Prostate gland (tissue), 2 donors: ENCODE measurements around the gene ADRM1.

Experiments
- POLR2A ChIP-seq: fragments of 450-650 bp; IDR thresholded peaks from one replicate; pipeline ENCODE4 v1.6.1; 2016; ENCODE audit warnings: antibody characterized with exemption, mild to moderate bottlenecking
- TF ChIP-seq, protein P1 (sequence below), 4 experiments: fragments of 200-600 bp in 2 of 4; fragments of 450-650 bp in 2 of 4; sonication (generic) in 2 of 4; IDR thresholded peaks; 1 replicate in 3 of 4; 2 replicates in 1 of 4; pipeline ENCODE4 v1.5.1; 2016 to 2019; ENCODE audit warnings: antibody characterized with exemption in 4 of 4, mild to moderate bottlenecking in 2 of 4, moderate library complexity in 2 of 4

DNA sequence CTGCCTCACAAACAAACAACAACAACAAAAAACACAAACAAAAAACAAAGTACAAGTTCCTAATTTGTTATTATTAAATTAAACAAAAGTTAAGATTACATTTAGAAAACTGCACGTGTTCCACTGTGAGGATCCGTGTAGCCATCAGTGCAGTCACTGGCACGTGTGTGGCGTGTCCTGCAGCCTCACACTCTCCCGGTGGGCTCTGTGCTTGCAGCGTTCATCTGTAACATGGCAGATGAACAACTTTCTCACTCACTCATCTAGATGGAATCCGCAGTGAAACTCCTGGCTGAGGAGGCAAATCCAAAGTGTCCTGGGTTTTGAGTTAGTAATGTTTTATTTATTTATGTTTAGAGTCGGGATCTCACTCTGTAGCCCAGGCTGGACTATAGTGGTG lies 12.9 kb upstream of the ADRM1 start:
- no peak for TF ChIP-seq POLR2A
- TF ChIP-seq, protein P1, sequence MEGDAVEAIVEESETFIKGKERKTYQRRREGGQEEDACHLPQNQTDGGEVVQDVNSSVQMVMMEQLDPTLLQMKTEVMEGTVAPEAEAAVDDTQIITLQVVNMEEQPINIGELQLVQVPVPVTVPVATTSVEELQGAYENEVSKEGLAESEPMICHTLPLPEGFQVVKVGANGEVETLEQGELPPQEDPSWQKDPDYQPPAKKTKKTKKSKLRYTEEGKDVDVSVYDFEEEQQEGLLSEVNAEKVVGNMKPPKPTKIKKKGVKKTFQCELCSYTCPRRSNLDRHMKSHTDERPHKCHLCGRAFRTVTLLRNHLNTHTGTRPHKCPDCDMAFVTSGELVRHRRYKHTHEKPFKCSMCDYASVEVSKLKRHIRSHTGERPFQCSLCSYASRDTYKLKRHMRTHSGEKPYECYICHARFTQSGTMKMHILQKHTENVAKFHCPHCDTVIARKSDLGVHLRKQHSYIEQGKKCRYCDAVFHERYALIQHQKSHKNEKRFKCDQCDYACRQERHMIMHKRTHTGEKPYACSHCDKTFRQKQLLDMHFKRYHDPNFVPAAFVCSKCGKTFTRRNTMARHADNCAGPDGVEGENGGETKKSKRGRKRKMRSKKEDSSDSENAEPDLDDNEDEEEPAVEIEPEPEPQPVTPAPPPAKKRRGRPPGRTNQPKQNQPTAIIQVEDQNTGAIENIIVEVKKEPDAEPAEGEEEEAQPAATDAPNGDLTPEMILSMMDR (IDR thresholded peaks at IDR 0.05) = no peak
